ENCODE results near the gene C12orf56. TPM values are rescaled to one million over a fixed set of nuclear protein-coding genes. Genes with fewer than 3 reads are reported as not detected.

The C12orf56 gene
- polyA plus RNA-seq, 1 donor from 2014 or later = not detected

- H3K79me2 ChIP-seq (replicated peaks; ENCODE audit: insufficient read depth, low read length) = no peaks in the 10 kb centered on the region
- no peaks in the 10 kb centered on the region for H3K9me3 ChIP-seq (ENCODE audit: low read length)
- H3K4me3 ChIP-seq (ENCODE audit: low read length) = no peak overlapping the region
- no peaks in the 10 kb centered on the region for H4K20me1 ChIP-seq (ENCODE audit: insufficient read depth)
- no peak for TF ChIP-seq REST (IDR thresholded peaks at IDR 0.05; ENCODE audit: borderline replicate concordance)
- no peak for TF ChIP-seq EP300 (conservative IDR thresholded peaks at IDR 0.05; ENCODE audit: poor library complexity, severe bottlenecking)
- TF ChIP-seq TAF1 (IDR thresholded peaks at IDR 0.05; ENCODE audit: low read depth) = no peak
- TF ChIP-seq RAD21 (conservative IDR thresholded peaks at IDR 0.05) = no peak
- TF ChIP-seq CTCF (IDR thresholded peaks at IDR 0.05; ENCODE audit: poor library complexity, severe bottlenecking) = no peak
- TF ChIP-seq EZH2 (IDR thresholded peaks at IDR 0.05; ENCODE audit: borderline replicate concordance, insufficient read depth, low read length, poor library complexity, severe bottlenecking) = no peak
- TF ChIP-seq MXI1 (conservative IDR thresholded peaks at IDR 0.05; ENCODE audit: poor library complexity, severe bottlenecking) = no peak
- no peak for TF ChIP-seq POLR2AphosphoS5 (IDR thresholded peaks at IDR 0.05)
- TF ChIP-seq SMC3 (conservative IDR thresholded peaks at IDR 0.05; ENCODE audit: poor library complexity) = no peak
- H3K27me3 ChIP-seq (ENCODE audit: insufficient read depth, low read depth, low read length) = no peaks in the 10 kb centered on the region
- no peak overlapping the region for H3K27ac ChIP-seq (ENCODE audit: low read length)
- H3K9me2 ChIP-seq (ENCODE audit: insufficient read depth, low read length) = no peaks in the 10 kb centered on the region
- H3K9ac ChIP-seq (ENCODE audit: low read length) = no peak overlapping the region
- no peaks in the 10 kb centered on the region for H3K36me3 ChIP-seq (ENCODE audit: insufficient read depth, low read length)
- H2AFZ ChIP-seq (ENCODE audit: low read depth, low read length) = no peak overlapping the region
- no peaks in the 10 kb centered on the region for H3F3A ChIP-seq (ENCODE audit: insufficient read depth, low read length, poor library complexity, severe bottlenecking)
- H3K4me2 ChIP-seq (ENCODE audit: low read length) = no peak overlapping the region
These were observed 65.5 kb downstream of the C12orf56 start for GRCh38 chr12:64325055-64325454.

GRCh38 chr12:64323476-64324225 is 66.9 kb downstream of the C12orf56 start:
- no peaks in the 10 kb centered on the region for H3K36me3 ChIP-seq (ENCODE audit: insufficient read depth, low read length)
- H3K4me2 ChIP-seq (ENCODE audit: low read length) = no peak overlapping the region
- TF ChIP-seq EZH2 (IDR thresholded peaks at IDR 0.05; ENCODE audit: borderline replicate concordance, insufficient read depth, low read length, poor library complexity, severe bottlenecking) (no peak), SMC3 (conservative IDR thresholded peaks at IDR 0.05; ENCODE audit: poor library complexity) (no peak), CTCF (IDR thresholded peaks at IDR 0.05; ENCODE audit: poor library complexity, severe bottlenecking) (no peak), TAF1 (IDR thresholded peaks at IDR 0.05; ENCODE audit: low read depth) (no peak), REST (IDR thresholded peaks at IDR 0.05; ENCODE audit: borderline replicate concordance) (no peak), POLR2AphosphoS5 (IDR thresholded peaks at IDR 0.05) (no peak), MXI1 (conservative IDR thresholded peaks at IDR 0.05; ENCODE audit: poor library complexity, severe bottlenecking) (no peak), RAD21 (conservative IDR thresholded peaks at IDR 0.05) (no peak), EP300 (conservative IDR thresholded peaks at IDR 0.05; ENCODE audit: poor library complexity, severe bottlenecking) (no peak)
- H4K20me1 ChIP-seq (ENCODE audit: insufficient read depth) = no peaks in the 10 kb centered on the region
- H3K79me2 ChIP-seq (replicated peaks; ENCODE audit: insufficient read depth, low read length) = no peaks in the 10 kb centered on the region
- no peaks in the 10 kb centered on the region for H3K27me3 ChIP-seq (ENCODE audit: insufficient read depth, low read depth, low read length)
- H3K27ac ChIP-seq (ENCODE audit: low read length) = no peak overlapping the region
- H3F3A ChIP-seq (ENCODE audit: insufficient read depth, low read length, poor library complexity, severe bottlenecking) = no peaks in the 10 kb centered on the region
- no peak overlapping the region for H3K4me3 ChIP-seq (ENCODE audit: low read length)
- H2AFZ ChIP-seq (ENCODE audit: low read depth, low read length) = no peak overlapping the region
- no peaks in the 10 kb centered on the region for H3K9me3 ChIP-seq (ENCODE audit: low read length)
- H3K9ac ChIP-seq (ENCODE audit: low read length) = no peak overlapping the region
- H3K9me2 ChIP-seq (ENCODE audit: insufficient read depth, low read length) = no peaks in the 10 kb centered on the region

Measured in neural cell (in vitro differentiated cells).